CD4-positive, alpha-beta T cell treated with Interleukin-17A for 4 hours (primary cell): Measurements from ENCODE around the gene OARD1.
"Not testable (repeated sequence)": the region's sequence is repeated elsewhere in the genome, so short reads cannot be mapped to it uniquely, and the experiment has no call there.

Experiments used
- DNase-seq: peaks from one replicate; pipeline ENCODE4 v3.0.0-alpha.2; 2020; ENCODE audit warnings: mixed read lengths

The OARD1 gene

GRCh38 chr6:41025966-41026530 lies 46.1 kb downstream of the OARD1 start:
- DNase-seq = no peak

GRCh38 chr6:41023114-41023513 lies 49.0 kb downstream of the OARD1 start:
- no peak for DNase-seq

- no peak for DNase-seq
Observed at GRCh38 chr6:41022294-41022693, 49.9 kb downstream of the OARD1 start.

- DNase-seq = no peak
Observed at GRCh38 chr6:41021832-41022231, 50.3 kb downstream of the OARD1 start.

GRCh38 chr6:41017663-41018062 lies 54.5 kb downstream of the OARD1 start:
- no peak for DNase-seq

DNA sequence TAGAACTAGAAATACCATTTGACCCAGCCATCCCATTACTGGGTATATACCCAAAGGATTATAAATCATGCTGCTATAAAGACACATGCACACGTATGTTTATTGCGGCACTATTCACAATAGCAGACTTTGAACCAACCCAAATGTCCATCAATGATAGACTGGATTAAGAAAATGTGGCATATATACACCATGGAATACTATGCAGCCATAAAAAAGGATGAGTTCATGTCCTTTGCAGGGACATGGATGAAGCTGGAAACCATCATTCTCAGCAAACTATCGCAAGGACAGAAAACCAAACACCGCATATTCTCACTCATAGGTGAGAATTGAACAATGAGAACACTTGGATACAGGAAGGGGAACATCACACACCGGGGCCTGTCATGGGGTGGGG lies 56.3 kb downstream of the OARD1 start:
- DNase-seq = not testable (repeated sequence)

DNA sequence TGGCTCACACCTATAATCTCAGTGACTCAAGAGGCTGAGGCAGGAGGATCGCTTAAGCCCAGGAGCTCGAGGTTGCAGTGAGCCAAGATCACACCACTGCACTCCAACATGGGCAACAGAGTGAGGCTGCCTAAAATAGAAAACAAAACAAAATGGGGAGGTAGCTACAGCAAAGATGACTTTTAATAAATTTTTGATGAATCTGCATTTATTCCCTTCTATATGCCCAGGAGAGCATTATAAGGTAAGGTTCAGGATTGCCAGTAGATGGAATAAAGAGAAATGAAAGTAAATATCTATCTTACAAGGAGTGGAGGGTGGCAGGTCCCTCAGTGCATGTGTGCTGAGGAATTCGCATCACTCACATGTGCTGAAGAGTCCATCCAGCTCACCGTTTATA lies 57.4 kb downstream of the OARD1 start:
- no peak for DNase-seq
